K562 (cell line): ENCODE results near the gene SLC25A31. TPM values are rescaled to one million over a fixed set of nuclear protein-coding genes. Genes with fewer than 3 reads are reported as not detected.
A peak's percentile ranks its signal among the peaks of the same experiment; 100 is the strongest.

Experiments used
- ATAC-seq: fragments of 200-7000 bp; cut with Tn5 transposase; 3 replicates; pipeline ENCODE4 v1.9.1; 2020; ENCODE audit warnings: moderate library complexity
- BruUV-seq: library from RNA; stranded (reverse); fragments of 400-500 nt; replicated peaks from 2 replicates; lab custom pipeline; 2021; lab: Mats Ljungman, UMichigan
- CTCF ChIA-PET: fragments of 300-600 bp; formaldehyde crosslinking; extraction: SDS; loops from one replicate; lab custom pipeline; 2021; ENCODE audit warnings: low intra/inter-chr PET ratio; lab: Yijun Ruan, JAX
- POLR2A ChIA-PET: fragments of 300-600, 350-650 bp; sonication (Branson Sonifier 250); formaldehyde crosslinking; extraction: SDS; loops from one replicate; lab custom pipeline; 2021; ENCODE audit warnings: antibody characterized with exemption, inconsistent platforms; lab: Yijun Ruan, JAX
- DNase-seq, 4 experiments: peaks; one replicate each; pipeline versions ENCODE4 v3.0.0 to v3.0.0-alpha.2; 2011 to 2018; ENCODE audit warnings: low spot score in 3 of 4, mixed read lengths in 3 of 4; ENCODE audit errors: extremely low read depth in 1 of 4
- FAIRE-seq: peaks from 2 replicates; lab custom pipeline; 2011; peaks lifted over from hg19 to GRCh38; lab: Jason Lieb, UNC
- H2AFZ ChIP-seq: 2 replicates; pipeline ENCODE4 v1.6.0; 2011; ENCODE audit warnings: low read depth, low read length, control low read depth, inconsistent platforms
- H3K27ac ChIP-seq: fragments of 200-600 bp; 3 replicates; pipeline ENCODE4 v1.8.0; 2011; ENCODE audit warnings: low read depth, mild to moderate bottlenecking, control low read depth, inconsistent platforms, low read length, moderate library complexity, mixed read lengths; ENCODE audit errors: extremely low read depth
- H3K27me3 ChIP-seq, 2 experiments: fragments of 300-600 bp in 1 of 2; 2 replicates in 1 of 2; 3 replicates in 1 of 2; pipeline versions ENCODE4 v1.6.0 to v1.8.0; 2011; ENCODE audit warnings: inconsistent platforms in 2 of 2, low read length in 2 of 2, mild to moderate bottlenecking in 1 of 2, mixed read lengths in 1 of 2, moderate library complexity in 1 of 2; ENCODE audit not compliant: control insufficient read depth in 2 of 2, insufficient read depth in 2 of 2
- H3K36me3 ChIP-seq: fragments of 300-600 bp; 3 replicates; pipeline ENCODE4 v1.8.0; 2011; ENCODE audit warnings: mild to moderate bottlenecking, low read length, inconsistent platforms; ENCODE audit not compliant: control insufficient read depth, insufficient read depth
- H3K4me1 ChIP-seq, 2 experiments: fragments of 200-600 bp in 1 of 2; replicated peaks in 1 of 2; 2 replicates in 1 of 2; 3 replicates in 1 of 2; pipeline versions ENCODE4 v1.5.1 to v1.8.0; 2011; ENCODE audit warnings: inconsistent platforms in 2 of 2, low read length in 2 of 2, mild to moderate bottlenecking in 1 of 2, mixed read lengths in 1 of 2, moderate library complexity in 1 of 2; ENCODE audit not compliant: control insufficient read depth in 2 of 2, insufficient read depth in 2 of 2
- H3K4me2 ChIP-seq: 2 replicates; pipeline ENCODE4 v1.6.1; 2011; ENCODE audit warnings: low read length, control low read depth, inconsistent platforms, mixed read lengths; ENCODE audit not compliant: insufficient read depth
- H3K4me3 ChIP-seq: fragments of 200-600 bp; sonication (generic), shearing (Covaris generic); 2 replicates; pipeline ENCODE4 v1.5.1; 2016; ENCODE audit warnings: control low read depth, inconsistent platforms
- H3K79me2 ChIP-seq: fragments of 200-600 bp; 3 replicates; pipeline ENCODE4 v1.8.0; 2011; ENCODE audit warnings: low read length, inconsistent platforms; ENCODE audit not compliant: control insufficient read depth, insufficient read depth
- H3K9ac ChIP-seq, 2 experiments: 2 replicates each; pipeline versions ENCODE4 v1.6.0 to v1.6.1; 2011; ENCODE audit warnings: low read depth in 2 of 2, low read length in 2 of 2, control low read depth in 1 of 2, inconsistent platforms in 1 of 2, mild to moderate bottlenecking in 1 of 2, mixed read lengths in 1 of 2; ENCODE audit not compliant: insufficient read depth in 1 of 2
- H3K9me1 ChIP-seq: one replicate; pipeline ENCODE4 v1.6.0; 2011; ENCODE audit warnings: inconsistent platforms, mild to moderate bottlenecking, low read length, moderate library complexity; ENCODE audit not compliant: control insufficient read depth, insufficient read depth
- H3K9me3 ChIP-seq: replicated peaks from 2 replicates; pipeline ENCODE4 v1.5.1; 2011; ENCODE audit warnings: low read depth, low read length, inconsistent platforms; ENCODE audit not compliant: control insufficient read depth, insufficient read depth
- H4K20me1 ChIP-seq: replicated peaks from 2 replicates; pipeline ENCODE4 v1.6.1; 2011; ENCODE audit warnings: low read length, inconsistent platforms, mixed read lengths; ENCODE audit not compliant: control insufficient read depth, insufficient read depth
- CBFB ChIP-seq: sonication (generic); formaldehyde crosslinking; IDR thresholded peaks from 2 replicates; pipeline ENCODE4 v1.4.0; 2020; ENCODE audit warnings: mild to moderate bottlenecking, missing genetic modification reagents
- CHCHD3 ChIP-seq: fragments of 250-450 bp; sonication (Bioruptor Pico); IDR thresholded peaks from 2 replicates; pipeline ENCODE4 v2.1.2; 2022; ENCODE audit warnings: mild to moderate bottlenecking
- ESRRA ChIP-seq: fragments of 450-650 bp; IDR thresholded peaks from 2 replicates; pipeline ENCODE4 v1.6.1; 2014; ENCODE audit warnings: low read depth, mild to moderate bottlenecking, moderate library complexity, borderline replicate concordance
- GTF3C2 ChIP-seq: IDR thresholded peaks from 3 replicates; pipeline ENCODE4 v1.6.1; 2011; ENCODE audit warnings: borderline replicate concordance, mild to moderate bottlenecking, moderate library complexity; ENCODE audit not compliant: insufficient read length; ENCODE audit errors: extremely low read depth
- HMBOX1 ChIP-seq: sonication (generic); IDR thresholded peaks from 2 replicates; pipeline ENCODE4 v1.6.1; 2016
- NKRF ChIP-seq: fragments of 450-650 bp; IDR thresholded peaks from 2 replicates; pipeline ENCODE4 v1.6.1; 2016; ENCODE audit warnings: borderline replicate concordance
- SOX6 ChIP-seq: fragments of 450-650 bp; IDR thresholded peaks from 2 replicates; pipeline ENCODE4 v1.6.1; 2014; ENCODE audit warnings: mild to moderate bottlenecking
- ZNF121 ChIP-seq: sonication (generic); formaldehyde crosslinking; conservative IDR thresholded peaks from 2 replicates; pipeline ENCODE4 v1.8.0; 2022; ENCODE audit warnings: missing genetic modification reagents
- ZNF232 ChIP-seq: sonication (generic); formaldehyde crosslinking; IDR thresholded peaks from 2 replicates; pipeline ENCODE4 v1.8.0; 2022; ENCODE audit warnings: mild to moderate bottlenecking, missing genetic modification reagents
- ZNF589 ChIP-seq: fragments of 200-800 bp; sonication (Bioruptor generic); IDR thresholded peaks from 2 replicates; pipeline ENCODE4 v1.6.1; 2016; ENCODE audit warnings: low read depth, missing genetic modification characterization, missing compliant biosample characterization
- WGBS: fragments of 100-300 bp; shearing (Covaris generic); methylation state at CpG from one replicate; pipeline ENCODE4 v1.1.6; 2016; ENCODE audit warnings: low coverage, mixed read lengths; ENCODE audit not compliant: insufficient coverage; ENCODE audit errors: missing lambda C conversion rate; 5-methylcytosine and 5-hydroxymethylcytosine counted together
- in situ Hi-C: fragments of 300-500 bp; cut with MboI; formaldehyde crosslinking; loops from 4 replicates; pipeline ENCODE4 v1.15.0; 2018; ENCODE audit warnings: inconsistent platforms, mixed read lengths
- intact Hi-C: fragments of 100-400 bp; cut with micrococcal nuclease; formaldehyde crosslinking; loops from 2 replicates; pipeline ENCODE4 v1.14.2; 2022
- polyA plus RNA-seq, 8 experiments: library from polyadenylated mRNA; depleted of rRNA in 4 of 8; stranded (reverse) in 5 of 8; unstranded in 3 of 8; fragments of >200 nt; fragmentation: Nextera tagmentation in 2 of 8; fragmentation: Illumina TruSeq in 1 of 8; extraction: Ambion mirVana in 2 of 8; extraction: Trizol in 1 of 8; gene quantifications; 2 replicates each; pipeline versions ENCODE4 v1.2.1 to v1.2.3, GENCODE V29; 2011 to 2014; ENCODE audit warnings: inconsistent platforms in 1 of 8, missing spikeins in 1 of 8
- total RNA-seq, 7 experiments: library from RNA; depleted of rRNA in 6 of 7; stranded (reverse); fragments of >200 nt in 6 of 7; fragmentation: Illumina TruSeq in 2 of 7; extraction: Trizol in 2 of 7; gene quantifications; 2 replicates each; pipeline versions ENCODE4 v1.2.1 to v1.2.3, GENCODE V29; 2011 to 2021; ENCODE audit warnings: low replicate concordance in 1 of 7

Gene SLC25A31
- total and polyA plus RNA-seq, 9 of the 15 experiments (the other 6 are each of a cell fraction or from before 2014, with no cell fraction given) = 0.07 TPM; not detected in 8

- Histone ChIP-seq H3K27me3 (no peaks in the 10 kb centered on the region), H3K4me3 (no peak overlapping the region), H2AFZ (no peak overlapping the region), H3K4me2 (no peak overlapping the region), H3K79me2 (peaks cover 3% of the 10 kb centered on the region; the same call in 2 of the 3 replicates), H3K9me1 (no peaks in the 10 kb centered on the region), H4K20me1 (no peaks in the 10 kb centered on the region), H3K4me1 (peaks cover 0 to 13% of the 10 kb centered on the region in 2 experiments; a peak in 2 of 5 replicates), H3K9me3 (no peaks in the 10 kb centered on the region), H3K9ac (no peak overlapping the region), H3K36me3 (no peaks in the 10 kb centered on the region; the same call in 2 of the 3 replicates), H3K27ac (no peak overlapping the region)
- in situ Hi-C loops = no loop called here
- TF ChIP-seq ESRRA (no peak), CHCHD3 (CRISPR knock-in tag) (no peak), ZNF589 (no peak)
- BruUV-seq = no TSS peak
- POLR2A ChIA-PET = no interaction called here
- intact Hi-C loops = no loop called here
- ATAC-seq = no peak
- CTCF ChIA-PET = no interaction called here
- 35% methylated on average over 3 of the region's 3 CpGs for WGBS
- DNase-seq = no peak
- no peak for FAIRE-seq
These were observed 47.3 kb downstream of the SLC25A31 start for GRCh38 chr4:127777487-127777886.

- Histone ChIP-seq H4K20me1 (no peaks in the 10 kb centered on the region), H3K27me3 (no peaks in the 10 kb centered on the region), H3K4me3 (no peak overlapping the region), H3K27ac (no peak overlapping the region), H3K4me2 (no peak overlapping the region), H3K9ac (no peak overlapping the region), H2AFZ (peak overlapping the region; percentile 81; the same call in 1 of the 2 replicates), H3K79me2 (peaks cover 10% of the 10 kb centered on the region), H3K36me3 (no peaks in the 10 kb centered on the region; the same call in 2 of the 3 replicates), H3K9me3 (no peaks in the 10 kb centered on the region), H3K9me1 (no peaks in the 10 kb centered on the region), H3K4me1 (peaks cover 0 to 13% of the 10 kb centered on the region in 2 experiments; a peak in 2 of 5 replicates)
- FAIRE-seq = no peak
- no TSS peak for BruUV-seq
- no peak for ATAC-seq
- CTCF ChIA-PET = no interaction called here
- in situ Hi-C loops (no loop called here), intact Hi-C loops (no loop called here)
- POLR2A ChIA-PET = no interaction called here
- WGBS = 0% methylated on average over 1 of the region's 2 CpGs
- DNase-seq = peak in 1 of 4 experiments; percentile 54
- TF ChIP-seq NKRF = no peak
- TF ChIP-seq ZNF232 (CRISPR knock-in tag) = no peak
- TF ChIP-seq HMBOX1 = no peak
- 0 out of 2 replicates have a peak, but pooled peaks have one; percentile 32 for TF ChIP-seq SOX6
- no peak for TF ChIP-seq CBFB
- TF ChIP-seq GTF3C2 = no peak
- no peak for TF ChIP-seq ZNF121 (CRISPR knock-in tag)
These were observed 47.9 kb downstream of the SLC25A31 start for GRCh38 chr4:127778102-127778501.
